Measurements from ENCODE around the gene TSC22D4. TPM values are rescaled to one million over a fixed set of nuclear protein-coding genes. Genes with fewer than 3 reads are reported as not detected.

TSC22D4 gene
- polyA plus RNA-seq, 1 donor from 2014 or later: 2.1 TPM

GRCh38 chr7:100432053-100432452 lies 47.0 kb downstream of the TSC22D4 start:
- Histone ChIP-seq H3K9me3 (ENCODE audit: low read length) (no peaks in the 10 kb centered on the region), H3K36me3 (ENCODE audit: insufficient read depth, low read length) (no peaks in the 10 kb centered on the region), H3K27ac (ENCODE audit: low read length) (no peak overlapping the region), H3K9me2 (ENCODE audit: insufficient read depth, low read length) (no peaks in the 10 kb centered on the region), H2AFZ (ENCODE audit: low read depth, low read length) (no peak overlapping the region), H3K9ac (ENCODE audit: low read length) (no peak overlapping the region), H3K27me3 (ENCODE audit: insufficient read depth, low read depth, low read length) (no peaks in the 10 kb centered on the region), H3F3A (ENCODE audit: insufficient read depth, low read length, poor library complexity, severe bottlenecking) (no peaks in the 10 kb centered on the region), H3K4me2 (ENCODE audit: low read length) (no peak overlapping the region), H3K4me3 (ENCODE audit: low read length) (peak overlapping the region; percentile 81), H4K20me1 (ENCODE audit: insufficient read depth) (no peaks in the 10 kb centered on the region), H3K79me2 (replicated peaks; ENCODE audit: insufficient read depth, low read length) (peaks cover 25% of the 10 kb centered on the region)
- TF ChIP-seq SMC3 (conservative IDR thresholded peaks at IDR 0.05; ENCODE audit: poor library complexity) (no peak), RAD21 (conservative IDR thresholded peaks at IDR 0.05) (no peak), MXI1 (conservative IDR thresholded peaks at IDR 0.05; ENCODE audit: poor library complexity, severe bottlenecking) (no peak), EP300 (conservative IDR thresholded peaks at IDR 0.05; ENCODE audit: poor library complexity, severe bottlenecking) (no peak), TAF1 (IDR thresholded peaks at IDR 0.05; ENCODE audit: low read depth) (no peak), EZH2 (IDR thresholded peaks at IDR 0.05; ENCODE audit: borderline replicate concordance, insufficient read depth, low read length, poor library complexity, severe bottlenecking) (no peak), POLR2AphosphoS5 (IDR thresholded peaks at IDR 0.05) (no peak), REST (IDR thresholded peaks at IDR 0.05; ENCODE audit: borderline replicate concordance) (no peak), CTCF (IDR thresholded peaks at IDR 0.05; ENCODE audit: poor library complexity, severe bottlenecking) (no peak)

- Histone ChIP-seq H3K36me3 (ENCODE audit: insufficient read depth, low read length) (no peaks in the 10 kb centered on the region), H3K9me3 (ENCODE audit: low read length) (no peaks in the 10 kb centered on the region), H3K79me2 (replicated peaks; ENCODE audit: insufficient read depth, low read length) (peaks cover 25% of the 10 kb centered on the region), H3K9me2 (ENCODE audit: insufficient read depth, low read length) (no peaks in the 10 kb centered on the region), H4K20me1 (ENCODE audit: insufficient read depth) (no peaks in the 10 kb centered on the region), H3K9ac (ENCODE audit: low read length) (no peak overlapping the region), H3K4me3 (ENCODE audit: low read length) (peak overlapping the region; percentile 81), H3K4me2 (ENCODE audit: low read length) (peak overlapping the region; percentile 64), H3K27me3 (ENCODE audit: insufficient read depth, low read depth, low read length) (no peaks in the 10 kb centered on the region), H3K27ac (ENCODE audit: low read length) (no peak overlapping the region), H2AFZ (ENCODE audit: low read depth, low read length) (no peak overlapping the region), H3F3A (ENCODE audit: insufficient read depth, low read length, poor library complexity, severe bottlenecking) (no peaks in the 10 kb centered on the region)
- TF ChIP-seq EZH2 (IDR thresholded peaks at IDR 0.05; ENCODE audit: borderline replicate concordance, insufficient read depth, low read length, poor library complexity, severe bottlenecking) (no peak), SMC3 (conservative IDR thresholded peaks at IDR 0.05; ENCODE audit: poor library complexity) (no peak), CTCF (IDR thresholded peaks at IDR 0.05; ENCODE audit: poor library complexity, severe bottlenecking) (no peak), POLR2AphosphoS5 (IDR thresholded peaks at IDR 0.05) (no peak), EP300 (conservative IDR thresholded peaks at IDR 0.05; ENCODE audit: poor library complexity, severe bottlenecking) (no peak), MXI1 (conservative IDR thresholded peaks at IDR 0.05; ENCODE audit: poor library complexity, severe bottlenecking) (no peak), REST (IDR thresholded peaks at IDR 0.05; ENCODE audit: borderline replicate concordance) (no peak), RAD21 (conservative IDR thresholded peaks at IDR 0.05) (no peak), TAF1 (IDR thresholded peaks at IDR 0.05; ENCODE audit: low read depth) (no peak)
These were observed 47.7 kb downstream of the TSC22D4 start for GRCh38 chr7:100431286-100431735.
